ENCODE measurements around the gene ANKRD60. TPM values are rescaled to one million over a fixed set of nuclear protein-coding genes. Genes with fewer than 3 reads are reported as not detected.

Gene ANKRD60
- total and polyA plus RNA-seq, 7 experiments from 2014 or later: not detected

DNA sequence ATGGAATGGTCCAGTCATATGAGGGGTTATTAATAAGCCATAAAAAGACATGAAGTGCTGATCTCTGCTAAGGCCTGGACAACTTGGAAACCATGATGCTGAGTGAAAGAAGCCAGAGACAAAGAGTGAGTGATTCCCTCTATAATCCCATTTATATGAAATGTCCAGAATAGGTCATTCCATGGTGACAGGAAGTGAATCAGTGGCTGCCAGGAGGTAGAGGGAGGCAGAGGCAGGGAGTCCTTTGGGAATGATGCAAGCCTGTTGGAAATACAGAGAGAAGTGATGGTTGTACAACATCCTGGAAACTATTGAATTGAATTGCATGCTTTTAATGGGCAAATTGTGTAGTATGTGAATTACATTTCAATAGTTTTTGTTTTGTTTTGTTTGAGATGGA is 26.4 kb downstream of the ANKRD60 start:
- CTCF ChIA-PET: no interaction called here
- Histone ChIP-seq H3K27me3 (ENCODE audit: control insufficient read depth in 2 of 2, insufficient read depth in 2 of 2, low read length in 2 of 2) (no peaks in the 10 kb centered on the region), H3K4me3 (ENCODE audit: low read length) (no peak overlapping the region), H3K9me3 (ENCODE audit: control insufficient read depth in 2 of 3, low read length in 3 of 3) (no peaks in the 10 kb centered on the region), H3K36me3 (ENCODE audit: control insufficient read depth in 2 of 3, insufficient read depth in 3 of 3, low read length in 3 of 3) (no peaks in the 10 kb centered on the region), H3K27ac (ENCODE audit: low read depth, low read length) (no peak overlapping the region), H3K4me1 (ENCODE audit: control insufficient read depth in 2 of 2, insufficient read depth in 2 of 2, low read length in 2 of 2) (no peaks in the 10 kb centered on the region)
- DNase-seq: no peak
- POLR2A ChIA-PET: interaction anchor here (0.8 kb wide), 1 partner anchor 703 kb away, joined by 5 read pairs; no protein-coding TSS in a partner anchor
- peaks cover 0 to 3% (median 0%) of the 10 kb centered on the region in 5 donors for H3K36me3 Mint-ChIP-seq
- H3K27ac Mint-ChIP-seq: no peak overlapping the region
- peaks cover 0 to 4% (median 0%) of the 10 kb centered on the region in 7 donors for H3K4me1 Mint-ChIP-seq
- intact Hi-C loops (cut with micrococcal nuclease): no loop called here
- no peak overlapping the region for H3K4me3 Mint-ChIP-seq
- peaks cover 0 to 1% (median 0%) of the 10 kb centered on the region in 11 donors for H3K9me3 Mint-ChIP-seq
- peaks cover 0 to 3% (median 0%) of the 10 kb centered on the region in 5 donors for H3K27me3 Mint-ChIP-seq
- no peak for ATAC-seq

DNA sequence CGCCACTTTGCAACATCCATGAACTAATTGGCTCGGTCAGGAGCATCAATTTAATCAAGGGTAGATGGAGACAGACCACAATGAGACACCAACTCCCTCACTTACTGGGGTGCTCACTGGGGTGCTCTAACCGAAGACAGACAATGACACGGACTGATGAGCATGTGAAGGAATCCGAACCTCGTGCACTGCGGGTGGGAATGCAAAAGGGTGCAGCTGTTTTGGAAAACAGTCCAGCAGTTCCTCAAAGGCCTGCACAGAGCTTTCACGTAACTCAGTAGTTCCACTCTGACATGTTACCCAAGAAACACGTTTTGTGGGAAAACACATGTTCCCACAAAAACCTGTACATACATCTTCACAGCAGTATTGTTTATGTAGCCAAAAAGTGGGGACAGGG is 26.8 kb downstream of the ANKRD60 start:
- Mint-ChIP-seq H3K27ac (no peak overlapping the region), H3K4me1 (peaks cover 0 to 4% (median 0%) of the 10 kb centered on the region in 7 donors), H3K9me3 (peaks cover 0 to 2% (median 0%) of the 10 kb centered on the region in 11 donors), H3K27me3 (peaks cover 0 to 3% (median 0%) of the 10 kb centered on the region in 5 donors), H3K4me3 (no peak overlapping the region), H3K36me3 (peaks cover 0 to 3% (median 0%) of the 10 kb centered on the region in 5 donors)
- ATAC-seq (no peak), DNase-seq (no peak)
- POLR2A ChIA-PET: no interaction called here
- Histone ChIP-seq H3K4me1 (ENCODE audit: control insufficient read depth in 2 of 2, insufficient read depth in 2 of 2, low read length in 2 of 2) (no peaks in the 10 kb centered on the region), H3K4me3 (ENCODE audit: low read length) (no peak overlapping the region), H3K9me3 (ENCODE audit: control insufficient read depth in 2 of 3, low read length in 3 of 3) (no peaks in the 10 kb centered on the region), H3K36me3 (ENCODE audit: control insufficient read depth in 2 of 3, insufficient read depth in 3 of 3, low read length in 3 of 3) (no peaks in the 10 kb centered on the region), H3K27me3 (ENCODE audit: control insufficient read depth in 2 of 2, insufficient read depth in 2 of 2, low read length in 2 of 2) (no peaks in the 10 kb centered on the region), H3K27ac (ENCODE audit: low read depth, low read length) (no peak overlapping the region)
- intact Hi-C loops (cut with micrococcal nuclease): no loop called here
- CTCF ChIA-PET: interaction anchor here (0.6 kb wide), 1 partner anchor 9 kb away, joined by 3 read pairs; no protein-coding TSS in a partner anchor

DNA sequence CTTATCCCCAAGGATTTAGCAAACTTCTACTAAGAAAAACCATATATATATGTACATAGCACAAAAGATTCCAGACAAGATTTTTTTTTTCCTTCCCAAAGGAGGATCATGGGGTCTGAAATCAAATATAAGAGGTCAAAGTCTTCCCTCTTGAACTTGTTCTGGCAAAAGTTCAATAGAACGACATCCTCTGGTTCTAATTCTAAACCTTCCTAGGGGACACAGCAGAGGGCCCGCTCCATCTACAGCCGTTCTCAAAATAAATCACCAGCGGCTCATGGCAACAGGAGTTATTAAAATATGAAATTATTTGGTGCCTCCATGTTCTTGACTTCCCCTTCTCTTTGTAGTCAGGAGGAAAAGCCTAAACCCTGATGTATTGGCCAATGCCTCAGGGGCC is 29.0 kb downstream of the ANKRD60 start:
- no peaks in the 10 kb centered on the region for H3K27me3 ChIP-seq (ENCODE audit: control insufficient read depth in 2 of 2, insufficient read depth in 2 of 2, low read length in 2 of 2)
- Mint-ChIP-seq H3K36me3 (no peaks in the 10 kb centered on the region), H3K4me3 (no peak overlapping the region), H3K4me1 (no peaks in the 10 kb centered on the region), H3K27me3 (peaks cover 0 to 3% (median 0%) of the 10 kb centered on the region in 5 donors), H3K27ac (no peak overlapping the region), H3K9me3 (peaks cover 0 to 6% (median 0%) of the 10 kb centered on the region in 11 donors)
- ChIA-PET POLR2A (no interaction called here), CTCF (no interaction called here)
- ATAC-seq: no peak
- no peaks in the 10 kb centered on the region for H3K9me3 ChIP-seq (ENCODE audit: control insufficient read depth in 2 of 3, low read length in 3 of 3)
- no peaks in the 10 kb centered on the region for H3K36me3 ChIP-seq (ENCODE audit: control insufficient read depth in 2 of 3, insufficient read depth in 3 of 3, low read length in 3 of 3)
- no peak for DNase-seq
- no peaks in the 10 kb centered on the region for H3K4me1 ChIP-seq (ENCODE audit: control insufficient read depth in 2 of 2, insufficient read depth in 2 of 2, low read length in 2 of 2)
- no peak overlapping the region for H3K27ac ChIP-seq (ENCODE audit: low read depth, low read length)
- intact Hi-C loops (cut with micrococcal nuclease): no loop called here
- no peak overlapping the region for H3K4me3 ChIP-seq (ENCODE audit: low read length)

DNA sequence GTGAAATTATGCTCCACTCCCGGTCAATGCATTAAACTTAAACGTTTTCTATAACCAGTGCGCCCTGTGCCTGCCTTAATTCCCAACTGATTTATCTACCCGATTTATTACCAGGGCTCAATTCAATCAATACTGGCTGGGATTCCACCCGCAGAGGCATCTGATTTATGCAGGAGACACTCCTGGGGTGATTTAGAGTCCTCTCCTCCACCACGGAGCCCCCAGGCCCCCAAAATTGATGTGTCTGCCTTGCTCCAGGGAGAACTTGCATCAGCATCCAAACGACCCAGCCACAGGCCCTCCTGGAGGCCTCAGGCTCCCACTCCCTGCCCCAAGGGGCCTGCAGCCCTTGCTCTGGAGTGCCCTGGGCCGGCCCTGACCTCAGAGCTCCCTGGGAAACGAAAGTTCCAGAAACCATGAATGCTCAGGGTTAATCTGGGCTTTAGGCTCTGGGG is 29.5 kb downstream of the ANKRD60 start:
- intact Hi-C loops (cut with micrococcal nuclease): no loop called here
- Histone ChIP-seq H3K36me3 (ENCODE audit: control insufficient read depth in 2 of 3, insufficient read depth in 3 of 3, low read length in 3 of 3) (no peaks in the 10 kb centered on the region), H3K27ac (ENCODE audit: low read depth, low read length) (no peak overlapping the region), H3K4me1 (ENCODE audit: control insufficient read depth in 2 of 2, insufficient read depth in 2 of 2, low read length in 2 of 2) (no peaks in the 10 kb centered on the region), H3K27me3 (ENCODE audit: control insufficient read depth in 2 of 2, insufficient read depth in 2 of 2, low read length in 2 of 2) (no peaks in the 10 kb centered on the region), H3K4me3 (ENCODE audit: low read length) (no peak overlapping the region), H3K9me3 (ENCODE audit: control insufficient read depth in 2 of 3, low read length in 3 of 3) (no peaks in the 10 kb centered on the region)
- H3K36me3 Mint-ChIP-seq: no peaks in the 10 kb centered on the region
- no peak overlapping the region for H3K27ac Mint-ChIP-seq
- DNase-seq (no peak), ATAC-seq (no peak)
- H3K4me1 Mint-ChIP-seq: no peaks in the 10 kb centered on the region
- peaks cover 0 to 6% (median 0%) of the 10 kb centered on the region in 11 donors for H3K9me3 Mint-ChIP-seq
- ChIA-PET CTCF (no interaction called here), POLR2A (no interaction called here)
- H3K27me3 Mint-ChIP-seq: peaks cover 0 to 3% (median 0%) of the 10 kb centered on the region in 5 donors
- no peak overlapping the region for H3K4me3 Mint-ChIP-seq

DNA sequence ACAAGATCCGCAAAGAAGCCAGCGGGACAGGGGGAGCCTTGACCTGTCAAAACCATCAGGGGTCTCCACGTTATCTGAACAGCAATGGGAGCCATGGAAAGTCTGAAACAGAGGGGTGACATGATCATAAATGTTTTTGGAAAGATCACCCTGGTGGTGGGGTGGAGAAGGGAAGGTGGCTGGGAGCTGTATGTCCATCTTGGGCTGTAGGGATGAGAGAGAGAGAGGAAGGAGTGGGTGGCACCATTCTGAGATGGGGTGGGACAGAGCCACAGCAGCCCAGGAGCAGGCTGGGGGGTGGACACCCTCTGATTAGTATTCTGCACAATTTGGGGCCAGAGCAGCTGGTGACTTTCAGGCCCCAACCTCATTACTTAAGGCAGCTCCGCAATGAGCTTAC is 30.1 kb downstream of the ANKRD60 start:
- H3K9me3 Mint-ChIP-seq: peaks cover 0 to 6% (median 0%) of the 10 kb centered on the region in 11 donors
- CTCF ChIA-PET: no interaction called here
- intact Hi-C loops (cut with micrococcal nuclease): no loop called here
- no peak overlapping the region for H3K27ac Mint-ChIP-seq
- no peak overlapping the region for H3K27ac ChIP-seq (ENCODE audit: low read depth, low read length)
- POLR2A ChIA-PET: no interaction called here
- DNase-seq (no peak), ATAC-seq (no peak)
- H3K36me3 ChIP-seq (ENCODE audit: control insufficient read depth in 2 of 3, insufficient read depth in 3 of 3, low read length in 3 of 3): no peaks in the 10 kb centered on the region
- H3K4me3 Mint-ChIP-seq: no peak overlapping the region
- H3K4me1 ChIP-seq (ENCODE audit: control insufficient read depth in 2 of 2, insufficient read depth in 2 of 2, low read length in 2 of 2): no peaks in the 10 kb centered on the region
- no peaks in the 10 kb centered on the region for H3K9me3 ChIP-seq (ENCODE audit: control insufficient read depth in 2 of 3, low read length in 3 of 3)
- no peaks in the 10 kb centered on the region for H3K4me1 Mint-ChIP-seq
- no peaks in the 10 kb centered on the region for H3K27me3 ChIP-seq (ENCODE audit: control insufficient read depth in 2 of 2, insufficient read depth in 2 of 2, low read length in 2 of 2)
- H3K36me3 Mint-ChIP-seq: no peaks in the 10 kb centered on the region
- peaks cover 0 to 3% (median 0%) of the 10 kb centered on the region in 5 donors for H3K27me3 Mint-ChIP-seq
- no peak overlapping the region for H3K4me3 ChIP-seq (ENCODE audit: low read length)

DNA sequence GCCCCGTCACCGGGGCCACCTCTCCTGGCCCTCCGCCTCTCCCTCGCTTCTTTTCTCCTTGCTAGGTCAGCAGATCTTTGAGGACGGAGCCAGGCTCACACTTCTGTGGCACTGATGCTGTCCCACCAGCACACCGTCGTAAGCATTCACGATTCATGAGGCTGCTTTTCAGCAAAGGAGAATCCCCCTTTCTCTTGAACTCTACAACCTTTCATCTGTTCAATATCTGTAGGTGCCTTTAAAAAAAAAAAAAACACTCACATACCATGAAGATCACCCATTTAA is 31.3 kb downstream of the ANKRD60 start:
- H3K4me1 Mint-ChIP-seq: no peaks in the 10 kb centered on the region
- no peaks in the 10 kb centered on the region for H3K27me3 ChIP-seq (ENCODE audit: control insufficient read depth in 2 of 2, insufficient read depth in 2 of 2, low read length in 2 of 2)
- H3K9me3 Mint-ChIP-seq: peaks cover 0 to 6% (median 0%) of the 10 kb centered on the region in 11 donors
- DNase-seq: no peak
- H3K27ac Mint-ChIP-seq: peak overlapping the region in 1 of 9 donors; percentile 48
- ChIA-PET CTCF (no interaction called here), POLR2A (no interaction called here)
- H3K4me3 ChIP-seq (ENCODE audit: low read length): no peak overlapping the region
- no peaks in the 10 kb centered on the region for H3K36me3 ChIP-seq (ENCODE audit: control insufficient read depth in 2 of 3, insufficient read depth in 3 of 3, low read length in 3 of 3)
- no peaks in the 10 kb centered on the region for H3K9me3 ChIP-seq (ENCODE audit: control insufficient read depth in 2 of 3, low read length in 3 of 3)
- H3K27me3 Mint-ChIP-seq: peaks cover 0 to 5% (median 3%) of the 10 kb centered on the region in 5 donors
- no peaks in the 10 kb centered on the region for H3K4me1 ChIP-seq (ENCODE audit: control insufficient read depth in 2 of 2, insufficient read depth in 2 of 2, low read length in 2 of 2)
- no peak overlapping the region for H3K27ac ChIP-seq (ENCODE audit: low read depth, low read length)
- intact Hi-C loops (cut with micrococcal nuclease): no loop called here
- H3K36me3 Mint-ChIP-seq: no peaks in the 10 kb centered on the region
- H3K4me3 Mint-ChIP-seq: no peak overlapping the region
- no peak for ATAC-seq

DNA sequence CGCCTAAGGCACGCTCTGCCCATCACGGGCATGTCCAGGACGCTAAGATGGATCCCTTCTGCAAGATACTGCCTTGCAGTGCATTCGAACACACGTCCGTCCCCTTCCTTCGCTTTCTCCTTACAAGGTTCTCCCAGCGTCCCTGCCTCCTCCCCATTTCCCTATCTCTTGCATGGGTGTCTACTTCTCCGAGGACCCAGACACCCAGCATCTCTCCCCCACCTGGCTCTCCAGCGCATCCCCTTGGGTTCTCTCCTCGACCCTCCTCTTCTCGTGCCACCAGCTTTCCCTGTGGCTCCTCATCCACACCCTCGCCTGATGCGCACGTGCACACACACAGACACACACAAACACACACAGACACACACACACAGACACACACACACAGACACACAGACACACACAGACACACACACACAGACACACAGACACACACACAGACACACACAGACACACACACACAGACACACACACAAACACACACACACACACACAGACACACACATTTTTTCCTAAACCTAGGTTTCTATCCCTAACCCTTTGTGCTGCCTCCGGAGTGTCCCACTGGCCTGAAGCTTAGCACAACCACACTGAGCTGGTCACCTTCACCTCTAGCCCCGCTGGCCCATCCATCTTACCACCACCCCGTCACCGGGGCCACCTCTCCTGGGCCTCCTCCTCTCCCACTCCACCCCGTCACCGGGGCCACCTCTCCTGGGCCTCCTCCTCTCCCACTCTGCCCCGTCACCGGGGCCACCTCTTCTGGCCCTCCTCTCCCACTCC is 31.9 kb downstream of the ANKRD60 start:
- H3K27ac Mint-ChIP-seq: no peak overlapping the region
- Histone ChIP-seq H3K4me1 (ENCODE audit: control insufficient read depth in 2 of 2, insufficient read depth in 2 of 2, low read length in 2 of 2) (no peaks in the 10 kb centered on the region), H3K4me3 (ENCODE audit: low read length) (no peak overlapping the region), H3K27me3 (ENCODE audit: control insufficient read depth in 2 of 2, insufficient read depth in 2 of 2, low read length in 2 of 2) (no peaks in the 10 kb centered on the region), H3K9me3 (ENCODE audit: control insufficient read depth in 2 of 3, low read length in 3 of 3) (no peaks in the 10 kb centered on the region), H3K27ac (ENCODE audit: low read depth, low read length) (no peak overlapping the region), H3K36me3 (ENCODE audit: control insufficient read depth in 2 of 3, insufficient read depth in 3 of 3, low read length in 3 of 3) (no peaks in the 10 kb centered on the region)
- ChIA-PET CTCF (no interaction called here), POLR2A (no interaction called here)
- DNase-seq (no peak), ATAC-seq (no peak)
- peaks cover 0 to 6% (median 0%) of the 10 kb centered on the region in 11 donors for H3K9me3 Mint-ChIP-seq
- no peaks in the 10 kb centered on the region for H3K36me3 Mint-ChIP-seq
- no peaks in the 10 kb centered on the region for H3K4me1 Mint-ChIP-seq
- peaks cover 0 to 11% (median 4%) of the 10 kb centered on the region in 5 donors for H3K27me3 Mint-ChIP-seq
- intact Hi-C loops (cut with micrococcal nuclease): no loop called here
- no peak overlapping the region for H3K4me3 Mint-ChIP-seq

Measured in naive thymus-derived CD4-positive, alpha-beta T cell (primary cell).